Measurements from ENCODE around the gene PCOLCE2. TPM values are rescaled to one million over a fixed set of nuclear protein-coding genes. Genes with fewer than 3 reads are reported as not detected.
"Not testable (repeated sequence)": the region's sequence is repeated elsewhere in the genome, so short reads cannot be mapped to it uniquely, and the experiment has no call there.

The PCOLCE2 gene
- total RNA-seq, 1 experiment from 2014 or later = 1.5 TPM

GRCh38 chr3:142875583-142876207 is 13.2 kb downstream of the PCOLCE2 start:
- no TSS peak for BruUV-seq (replicated peaks)
- H3F3A ChIP-seq (ENCODE audit: insufficient read depth, low read depth) = no peaks in the 10 kb centered on the region
- H3K4me1 ChIP-seq (replicated peaks; ENCODE audit: insufficient read depth) = no peaks in the 10 kb centered on the region
- H3K79me2 ChIP-seq (ENCODE audit: low read depth) = no peaks in the 10 kb centered on the region
- intact Hi-C loops (cut with micrococcal nuclease; ENCODE audit: unreplicated experiment) = no loop called here
- CTCF ChIA-PET = no interaction called here
- H3K27ac ChIP-seq = no peak overlapping the region
- H3K36me3 ChIP-seq (ENCODE audit: low read depth) = no peaks in the 10 kb centered on the region
- no peak for DNase-seq
- no peaks in the 10 kb centered on the region for H3K27me3 ChIP-seq (ENCODE audit: insufficient read depth, low read depth)
- no peak overlapping the region for H3K4me3 ChIP-seq
- no peak overlapping the region for H2AFZ ChIP-seq
- no peak for TF ChIP-seq EZH2 (IDR thresholded peaks at IDR 0.05; ENCODE audit: low read depth)
- TF ChIP-seq CTCF (conservative IDR thresholded peaks at IDR 0.05) = no peak
- H4K20me1 ChIP-seq (ENCODE audit: insufficient read depth) = no peaks in the 10 kb centered on the region
- H3K9me3 ChIP-seq (ENCODE audit: insufficient read depth, low read depth) = no peaks in the 10 kb centered on the region
- POLR2A ChIA-PET (ENCODE audit: unreplicated experiment) = no interaction called here
- H3K9me2 ChIP-seq (ENCODE audit: insufficient read depth) = no peaks in the 10 kb centered on the region
- H3K4me2 ChIP-seq = no peak overlapping the region

- no peak for DNase-seq
- Histone ChIP-seq H3K27ac (no peak overlapping the region), H2AFZ (no peak overlapping the region), H3F3A (ENCODE audit: insufficient read depth, low read depth) (no peaks in the 10 kb centered on the region), H4K20me1 (ENCODE audit: insufficient read depth) (no peaks in the 10 kb centered on the region), H3K27me3 (ENCODE audit: insufficient read depth, low read depth) (no peaks in the 10 kb centered on the region), H3K36me3 (ENCODE audit: low read depth) (no peaks in the 10 kb centered on the region), H3K79me2 (ENCODE audit: low read depth) (no peaks in the 10 kb centered on the region), H3K9me2 (ENCODE audit: insufficient read depth) (no peaks in the 10 kb centered on the region), H3K4me1 (replicated peaks; ENCODE audit: insufficient read depth) (no peaks in the 10 kb centered on the region), H3K4me3 (no peak overlapping the region), H3K4me2 (no peak overlapping the region), H3K9me3 (ENCODE audit: insufficient read depth, low read depth) (no peaks in the 10 kb centered on the region)
- BruUV-seq (replicated peaks) = no TSS peak
- TF ChIP-seq EZH2 (IDR thresholded peaks at IDR 0.05; ENCODE audit: low read depth) = no peak
- TF ChIP-seq CTCF (conservative IDR thresholded peaks at IDR 0.05) = no peak
- CTCF ChIA-PET = no interaction called here
- POLR2A ChIA-PET (ENCODE audit: unreplicated experiment) = no interaction called here
- intact Hi-C loops (cut with micrococcal nuclease; ENCODE audit: unreplicated experiment) = no loop called here
Observed at GRCh38 chr3:142875099-142875498, 13.8 kb downstream of the PCOLCE2 start.

GRCh38 chr3:142868382-142868781 is 20.5 kb downstream of the PCOLCE2 start:
- H2AFZ ChIP-seq = not testable (repeated sequence)

More at GRCh38 chr3:142868382-142868781, 20.5 kb downstream of the PCOLCE2 start:
- CTCF ChIA-PET; H3K79me2 ChIP-seq (ENCODE audit: low read depth); H3K36me3 ChIP-seq (ENCODE audit: low read depth); POLR2A ChIA-PET (ENCODE audit: unreplicated experiment); H3K4me2 ChIP-seq; H3K9me3 ChIP-seq (ENCODE audit: insufficient read depth, low read depth); H3K9me2 ChIP-seq (ENCODE audit: insufficient read depth); H4K20me1 ChIP-seq (ENCODE audit: insufficient read depth); H3K27me3 ChIP-seq (ENCODE audit: insufficient read depth, low read depth); H3K4me3 ChIP-seq; BruUV-seq (replicated peaks): not testable (repeated sequence)
- peak in 1 of 2 experiments; percentile 76 for DNase-seq
- H3K4me1 ChIP-seq (replicated peaks; ENCODE audit: insufficient read depth) = peaks cover 23% of the 10 kb centered on the region
- intact Hi-C loops (cut with micrococcal nuclease; ENCODE audit: unreplicated experiment) = loop anchor here (2.0 kb wide), 1 partner anchor 16 kb away; no protein-coding TSS in a partner anchor
- H3K27ac ChIP-seq = peak overlapping the region; percentile 20; the same call in 1 of the 2 replicates
- H3F3A ChIP-seq (ENCODE audit: insufficient read depth, low read depth) = peaks cover 10% of the 10 kb centered on the region; the same call in 1 of the 2 replicates

Data from PC-9 (cell line).